Duodenal mucosa (tissue), 2 donors: ENCODE measurements around the gene DNAH11.
"Not testable (repeated sequence)": the region's sequence is repeated elsewhere in the genome, so short reads cannot be mapped to it uniquely, and the experiment has no call there.

Source experiments
- H3K27ac ChIP-seq: one replicate; pipeline ENCODE4 v1.7.0; 2013; ENCODE audit warnings: low read depth, low read length
- H3K27me3 ChIP-seq, 2 donors: one replicate each; pipeline ENCODE4 v1.7.0; 2013; ENCODE audit warnings: low read length in 2 of 2, control low read depth in 1 of 2; ENCODE audit not compliant: insufficient read depth in 2 of 2, control insufficient read depth in 1 of 2
- H3K36me3 ChIP-seq, 2 donors: one replicate each; pipeline ENCODE4 v1.7.0; 2013; ENCODE audit warnings: low read length in 2 of 2, control low read depth in 1 of 2; ENCODE audit not compliant: insufficient read depth in 2 of 2, control insufficient read depth in 1 of 2
- H3K4me1 ChIP-seq, 2 donors: one replicate each; pipeline ENCODE4 v1.7.0; 2013; ENCODE audit warnings: low read length in 2 of 2, control low read depth in 1 of 2; ENCODE audit not compliant: insufficient read depth in 2 of 2, control insufficient read depth in 1 of 2
- H3K4me3 ChIP-seq, 2 donors: one replicate each; pipeline ENCODE4 v1.7.0; 2013; ENCODE audit warnings: low read length in 2 of 2, low read depth in 1 of 2
- H3K9ac ChIP-seq, 2 donors: one replicate each; pipeline ENCODE4 v1.7.0; 2013; ENCODE audit warnings: low read length in 2 of 2, low read depth in 1 of 2
- H3K9me3 ChIP-seq, 2 donors: one replicate each; pipeline ENCODE4 v1.7.0; 2013; ENCODE audit warnings: low read length in 2 of 2, control low read depth in 1 of 2; ENCODE audit not compliant: control insufficient read depth in 1 of 2

The DNAH11 gene

GRCh38 chr7:21732956-21733355 is 190.1 kb downstream of the DNAH11 start:
- not testable (repeated sequence) for H3K9ac ChIP-seq, H3K36me3 ChIP-seq, H3K4me1 ChIP-seq, H3K4me3 ChIP-seq, H3K27me3 ChIP-seq, H3K9me3 ChIP-seq, H3K27ac ChIP-seq

GRCh38 chr7:21733837-21734236 is 191.0 kb downstream of the DNAH11 start:
- no peak overlapping the region for H3K9ac ChIP-seq
- H3K9me3 ChIP-seq, result no peaks in the 10 kb centered on the region
- H3K4me3 ChIP-seq, result no peak overlapping the region
- H3K27me3 ChIP-seq, result no peaks in the 10 kb centered on the region
- H3K27ac ChIP-seq, result no peak overlapping the region
- no peaks in the 10 kb centered on the region for H3K36me3 ChIP-seq
- no peaks in the 10 kb centered on the region for H3K4me1 ChIP-seq

GRCh38 chr7:21743493-21743892 is 200.7 kb downstream of the DNAH11 start:
- H3K9ac ChIP-seq, result no peak overlapping the region
- no peaks in the 10 kb centered on the region for H3K4me1 ChIP-seq
- no peaks in the 10 kb centered on the region for H3K27me3 ChIP-seq
- no peak overlapping the region for H3K4me3 ChIP-seq
- H3K27ac ChIP-seq, result no peak overlapping the region
- H3K9me3 ChIP-seq, result no peaks in the 10 kb centered on the region
- no peaks in the 10 kb centered on the region for H3K36me3 ChIP-seq

GRCh38 chr7:21746949-21747348 is 204.1 kb downstream of the DNAH11 start:
- Histone ChIP-seq H3K36me3 (no peaks in the 10 kb centered on the region), H3K9ac (no peak overlapping the region), H3K9me3 (no peaks in the 10 kb centered on the region), H3K4me1 (no peaks in the 10 kb centered on the region), H3K27me3 (no peaks in the 10 kb centered on the region), H3K27ac (no peak overlapping the region), H3K4me3 (no peak overlapping the region)

- no peaks in the 10 kb centered on the region for H3K4me1 ChIP-seq
- H3K36me3 ChIP-seq, result no peaks in the 10 kb centered on the region
- no peak overlapping the region for H3K27ac ChIP-seq
- no peaks in the 10 kb centered on the region for H3K9me3 ChIP-seq
- no peaks in the 10 kb centered on the region for H3K27me3 ChIP-seq
- H3K9ac ChIP-seq, result no peak overlapping the region
- no peak overlapping the region for H3K4me3 ChIP-seq
Measured at GRCh38 chr7:21747806-21748205, 205.0 kb downstream of the DNAH11 start.

- H3K4me1 ChIP-seq, result no peaks in the 10 kb centered on the region
- H3K9me3 ChIP-seq, result no peaks in the 10 kb centered on the region
- H3K4me3 ChIP-seq, result no peak overlapping the region
- no peak overlapping the region for H3K9ac ChIP-seq
- H3K36me3 ChIP-seq, result no peaks in the 10 kb centered on the region
- no peaks in the 10 kb centered on the region for H3K27me3 ChIP-seq
- H3K27ac ChIP-seq, result no peak overlapping the region
Measured at GRCh38 chr7:21749378-21749777, 206.5 kb downstream of the DNAH11 start.

- Histone ChIP-seq H3K4me3 (no peak overlapping the region), H3K27ac (no peak overlapping the region), H3K27me3 (no peaks in the 10 kb centered on the region), H3K9me3 (no peaks in the 10 kb centered on the region), H3K4me1 (no peaks in the 10 kb centered on the region), H3K36me3 (no peaks in the 10 kb centered on the region), H3K9ac (no peak overlapping the region)
Measured at GRCh38 chr7:21753071-21753470, 210.2 kb downstream of the DNAH11 start.

GRCh38 chr7:21754963-21755362 is 212.1 kb downstream of the DNAH11 start:
- no peaks in the 10 kb centered on the region for H3K4me1 ChIP-seq
- no peaks in the 10 kb centered on the region for H3K36me3 ChIP-seq
- H3K4me3 ChIP-seq, result no peak overlapping the region
- H3K27ac ChIP-seq, result no peak overlapping the region
- H3K27me3 ChIP-seq, result no peaks in the 10 kb centered on the region
- no peak overlapping the region for H3K9ac ChIP-seq
- no peaks in the 10 kb centered on the region for H3K9me3 ChIP-seq

GRCh38 chr7:21757537-21758282 is 214.9 kb downstream of the DNAH11 start:
- Histone ChIP-seq H3K4me3 (no peak overlapping the region), H3K4me1 (no peaks in the 10 kb centered on the region), H3K36me3 (no peaks in the 10 kb centered on the region), H3K27ac (no peak overlapping the region), H3K27me3 (no peaks in the 10 kb centered on the region), H3K9ac (no peak overlapping the region), H3K9me3 (no peaks in the 10 kb centered on the region)

- Histone ChIP-seq H3K9ac (no peak overlapping the region), H3K27me3 (no peaks in the 10 kb centered on the region), H3K4me1 (no peaks in the 10 kb centered on the region), H3K27ac (no peak overlapping the region), H3K9me3 (no peaks in the 10 kb centered on the region), H3K36me3 (no peaks in the 10 kb centered on the region), H3K4me3 (no peak overlapping the region)
Measured at GRCh38 chr7:21758286-21758685, 215.4 kb downstream of the DNAH11 start.

- H3K9me3 ChIP-seq, result no peaks in the 10 kb centered on the region
- no peaks in the 10 kb centered on the region for H3K36me3 ChIP-seq
- H3K4me1 ChIP-seq, result no peaks in the 10 kb centered on the region
- peaks cover 4 to 5% of the 10 kb centered on the region in 2 donors for H3K27me3 ChIP-seq
- no peak overlapping the region for H3K27ac ChIP-seq
- no peak overlapping the region for H3K9ac ChIP-seq
- H3K4me3 ChIP-seq, result no peak overlapping the region
Measured at GRCh38 chr7:21762469-21762868, 219.6 kb downstream of the DNAH11 start.
